HG02642 (cell line): ENCODE measurements around the gene ZNF318.
"Not testable (repeated sequence)": the region's sequence is repeated elsewhere in the genome, so short reads cannot be mapped to it uniquely, and the experiment has no call there.

Experiments used
- ATAC-seq: cut with Tn5 transposase; IDR thresholded peaks from one replicate; pipeline ENCODE4 v1.9.1; 2021; ENCODE audit warnings: mild to moderate bottlenecking; ENCODE audit not compliant: unreplicated experiment, poor library complexity

Gene ZNF318

GRCh38 chr6:43303006-43303405, 66.4 kb downstream of the ZNF318 start:
- ATAC-seq = not testable (repeated sequence)

- ATAC-seq = no peak
Observed at GRCh38 chr6:43302126-43302525, 67.3 kb downstream of the ZNF318 start.

DNA sequence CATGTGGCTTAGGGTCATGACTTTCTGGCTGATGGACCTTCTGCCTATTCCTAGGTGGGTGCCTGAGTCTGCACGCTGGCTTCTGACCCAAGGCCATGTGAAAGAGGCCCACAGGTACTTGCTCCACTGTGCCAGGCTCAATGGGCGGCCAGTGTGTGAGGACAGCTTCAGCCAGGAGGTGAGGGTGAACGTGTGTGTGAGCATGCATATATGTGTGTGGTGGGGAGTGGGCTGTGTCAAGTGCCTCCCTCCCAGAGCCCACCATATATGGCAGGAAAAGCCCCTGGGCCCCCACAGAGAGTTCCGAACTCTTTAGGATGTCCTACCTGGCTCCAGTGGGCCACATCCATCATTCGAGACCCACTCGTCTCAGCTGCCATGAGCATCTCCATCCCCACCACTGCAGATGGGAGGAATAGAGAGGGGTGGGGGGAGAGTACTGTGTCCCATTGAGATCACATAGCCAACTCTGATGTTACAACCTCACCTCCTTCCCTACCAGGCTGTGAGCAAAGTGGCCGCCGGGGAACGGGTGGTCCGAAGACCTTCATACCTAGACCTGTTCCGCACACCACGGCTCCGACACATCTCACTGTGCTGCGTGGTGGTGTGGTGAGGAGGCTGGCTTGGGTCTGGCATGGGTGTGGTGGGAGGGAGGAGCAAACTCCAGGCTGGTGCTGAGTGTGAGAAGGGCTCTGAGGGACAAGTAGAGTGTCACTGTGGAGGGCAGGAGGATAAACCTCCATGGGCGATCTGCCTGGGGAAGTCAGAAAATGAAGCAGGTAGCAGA, 68.2 kb downstream of the ZNF318 start:
- no peak for ATAC-seq

DNA sequence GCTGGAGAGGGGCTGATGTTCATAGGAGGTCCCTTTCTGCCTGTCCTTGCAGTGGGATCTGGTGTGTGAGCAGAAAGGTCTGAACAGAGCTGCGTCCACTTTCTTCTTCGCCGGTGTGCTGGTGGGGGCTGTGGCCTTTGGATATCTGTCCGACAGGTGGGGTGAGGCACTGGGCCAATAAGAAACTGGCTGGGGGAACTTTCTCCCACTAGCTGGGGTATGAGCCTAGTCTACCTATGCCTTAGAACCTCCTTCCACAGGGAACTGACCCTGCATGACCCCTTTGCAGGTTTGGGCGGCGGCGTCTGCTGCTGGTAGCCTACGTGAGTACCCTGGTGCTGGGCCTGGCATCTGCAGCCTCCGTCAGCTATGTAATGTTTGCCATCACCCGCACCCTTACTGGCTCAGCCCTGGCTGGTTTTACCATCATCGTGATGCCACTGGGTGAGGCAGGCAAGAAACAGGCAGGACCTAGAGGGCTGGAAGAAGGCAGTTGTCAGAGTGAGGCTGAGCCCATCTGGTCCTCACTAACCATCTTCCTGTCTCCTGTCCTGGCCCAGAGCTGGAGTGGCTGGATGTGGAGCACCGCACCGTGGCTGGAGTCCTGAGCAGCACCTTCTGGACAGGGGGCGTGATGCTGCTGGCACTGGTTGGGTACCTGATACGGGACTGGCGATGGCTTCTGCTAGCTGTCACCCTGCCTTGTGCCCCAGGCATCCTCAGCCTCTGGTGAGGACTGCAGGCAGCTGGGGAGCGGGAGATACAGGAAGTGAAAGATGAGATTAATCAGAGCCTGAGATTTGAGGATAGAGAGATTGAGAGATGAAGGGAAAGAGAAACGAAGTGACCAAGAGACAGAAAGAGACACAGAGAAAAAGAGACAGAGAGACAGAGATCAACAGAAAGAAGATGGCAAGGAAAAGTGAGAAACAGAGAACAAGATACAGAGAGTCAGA, 69.8 kb downstream of the ZNF318 start:
- no peak for ATAC-seq

GRCh38 chr6:43298565-43299337, 70.7 kb downstream of the ZNF318 start:
- ATAC-seq = no peak

GRCh38 chr6:43297644-43298564, 71.5 kb downstream of the ZNF318 start, which contains the start of gene SLC22A7:
Gene SLC22A7, plus strand, starts transcription at chr6:43298260. Its CDS starts 99 bp downstream, at chr6:43298359.
- no peak for ATAC-seq

DNA sequence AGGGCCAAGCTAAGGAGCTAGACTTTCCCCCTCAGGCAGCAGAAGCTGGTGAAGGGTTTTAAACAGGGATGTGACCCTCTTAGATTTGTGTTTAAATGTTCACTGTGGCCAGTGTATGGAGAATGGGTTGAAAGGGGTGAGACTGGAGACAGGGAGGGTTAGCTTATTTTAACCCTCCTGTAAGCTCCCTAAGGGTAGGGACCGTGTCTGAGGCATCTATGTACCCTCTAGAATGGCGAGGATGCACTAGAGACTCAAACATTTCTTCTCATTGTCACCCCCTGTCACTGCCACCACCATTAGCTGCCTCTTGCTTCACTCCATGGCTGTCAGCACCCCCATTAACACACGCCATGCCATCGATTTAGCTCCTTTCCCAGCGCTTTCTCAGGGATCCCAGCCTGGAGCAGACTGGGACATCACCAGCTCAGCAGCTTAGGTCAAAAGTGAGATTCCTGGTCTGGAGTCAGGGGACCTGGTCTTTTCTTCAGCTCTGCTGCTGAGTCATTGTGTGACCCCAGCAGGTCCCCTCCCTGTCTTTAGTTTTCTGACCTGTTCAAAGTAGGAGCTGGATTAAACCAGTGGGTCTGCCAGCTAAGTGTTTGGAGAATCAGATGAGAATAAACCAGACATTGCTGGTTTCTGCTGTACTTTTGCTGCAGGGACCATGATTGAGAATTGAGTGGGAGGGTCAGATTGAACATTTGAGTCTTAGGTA, 72.5 kb downstream of the ZNF318 start:
- no peak for ATAC-seq

- no peak for ATAC-seq
Observed at GRCh38 chr6:43295456-43295855, 74.0 kb downstream of the ZNF318 start.

DNA sequence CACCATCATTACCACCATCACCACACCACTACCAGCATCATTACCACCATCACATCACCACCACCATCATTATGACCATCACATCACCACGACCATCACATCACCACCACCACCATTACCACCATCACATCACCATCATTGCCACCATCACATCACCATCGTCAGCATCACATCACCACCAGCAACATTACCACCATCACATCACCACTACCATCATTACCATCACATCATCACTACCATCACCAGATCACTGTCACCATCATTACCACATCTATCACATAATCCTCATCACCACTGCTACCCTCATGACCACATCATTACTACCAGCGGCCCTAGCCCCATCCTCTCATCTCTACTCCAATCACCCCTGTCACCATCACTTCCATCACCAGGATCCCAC, 74.9 kb downstream of the ZNF318 start:
- ATAC-seq = no peak

- ATAC-seq = no peak
Observed at GRCh38 chr6:43293698-43294097, 75.7 kb downstream of the ZNF318 start.

DNA sequence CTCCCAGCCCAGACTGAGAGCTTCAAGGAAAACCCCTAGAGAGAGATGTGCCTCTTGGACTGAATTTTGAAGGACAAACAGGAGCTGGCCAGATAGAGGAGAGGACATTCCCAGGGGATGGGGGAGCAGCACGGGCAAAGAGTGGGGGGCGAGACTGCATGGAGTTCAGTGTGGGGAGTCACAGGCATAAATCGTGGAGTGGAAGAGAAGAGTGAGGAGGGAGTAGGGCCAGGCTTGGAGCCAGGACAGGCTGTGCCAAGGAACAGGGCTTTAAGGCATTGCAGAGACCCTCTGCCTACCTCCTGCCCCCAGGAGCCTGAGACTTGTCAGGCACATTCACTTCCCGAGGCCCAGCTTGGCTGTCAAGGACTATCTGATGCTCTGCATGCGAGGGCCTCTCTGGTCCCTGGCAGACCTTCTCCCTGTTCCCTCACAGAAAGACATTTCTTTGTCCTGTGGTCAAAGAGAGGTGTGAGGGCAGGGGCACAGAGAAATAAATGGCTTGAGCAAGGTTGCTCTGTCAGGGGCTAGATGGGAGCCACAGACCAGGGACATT, 76.6 kb downstream of the ZNF318 start:
- no peak for ATAC-seq

DNA sequence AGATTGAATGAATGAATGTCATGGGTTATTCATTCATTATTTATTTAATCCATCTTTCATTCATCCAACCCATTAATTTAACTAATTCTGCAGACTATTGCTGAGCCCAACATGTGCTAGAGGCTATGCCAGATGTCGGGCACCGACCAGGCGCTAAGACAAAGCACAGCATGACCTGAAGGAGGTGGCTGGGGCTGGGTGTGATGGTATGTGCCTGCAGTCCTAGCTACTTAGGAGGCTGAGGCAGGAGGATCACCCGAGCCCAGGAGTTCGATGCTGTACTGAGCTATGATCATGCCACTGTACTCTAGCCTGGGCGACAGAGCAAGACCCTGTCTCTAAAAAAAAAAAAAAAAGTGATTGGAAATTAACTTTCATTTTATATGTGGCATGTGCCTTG, 77.1 kb downstream of the ZNF318 start:
- no peak for ATAC-seq

GRCh38 chr6:43291708-43292107, 77.7 kb downstream of the ZNF318 start:
- ATAC-seq = no peak

- no peak for ATAC-seq
Observed at GRCh38 chr6:43290905-43291355, 78.5 kb downstream of the ZNF318 start.

GRCh38 chr6:43290339-43290904, 79.0 kb downstream of the ZNF318 start:
- no peak for ATAC-seq

DNA sequence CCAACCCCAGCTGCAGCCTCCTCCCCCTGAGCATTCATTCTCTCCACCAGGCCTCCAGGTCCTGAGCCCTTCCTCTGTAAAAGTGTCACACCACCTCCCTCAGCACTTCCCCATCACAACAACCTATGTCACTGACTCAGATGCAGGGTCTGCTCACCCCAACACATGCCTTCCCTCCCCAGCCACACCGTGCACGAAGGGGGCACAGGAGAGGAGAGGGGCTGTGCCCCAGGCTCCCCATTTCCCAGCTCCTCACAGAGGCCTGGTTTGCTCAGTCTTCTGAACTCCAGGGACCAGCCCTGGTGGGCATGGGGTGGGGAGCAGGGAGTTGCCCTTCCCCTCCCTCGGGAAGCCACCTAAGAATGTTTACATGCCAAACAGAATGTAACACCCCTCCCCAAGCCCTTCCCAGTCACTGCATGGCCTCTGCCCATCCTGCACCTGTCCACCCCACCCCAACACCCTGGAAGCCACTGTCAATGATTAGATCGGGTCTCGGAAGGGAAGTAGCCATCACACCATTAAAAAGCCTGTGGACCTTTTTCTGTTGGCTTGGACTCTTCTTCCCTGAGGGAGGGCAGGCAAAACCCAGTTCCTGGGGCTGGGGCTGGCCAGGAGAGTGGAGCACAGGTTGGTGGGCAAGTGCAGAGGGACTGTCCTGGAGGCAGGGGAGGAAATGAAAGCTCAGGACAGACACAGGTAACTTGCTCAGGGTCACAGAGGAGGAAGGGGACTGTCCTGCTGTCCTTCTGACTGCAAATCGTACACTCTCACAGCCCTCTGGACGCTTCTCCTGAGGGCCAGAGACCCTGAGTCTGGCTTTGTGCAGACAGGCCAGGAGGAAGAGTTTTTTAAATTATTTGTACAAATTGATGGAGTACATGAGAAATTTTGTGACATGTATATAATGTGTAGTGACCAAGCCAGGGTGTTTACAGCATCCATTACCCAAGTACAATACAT, 81.4 kb downstream of the ZNF318 start:
- no peak for ATAC-seq
